Muscle layer of colon (tissue), 2 donors: ENCODE measurements around the gene FNIP1.
"Not testable (repeated sequence)": the region's sequence is repeated elsewhere in the genome, so short reads cannot be mapped to it uniquely, and the experiment has no call there.

Experiments used
- H3K27ac ChIP-seq: one replicate; pipeline ENCODE4 v1.7.0; 2013; ENCODE audit warnings: low read depth, mild to moderate bottlenecking, low read length, moderate library complexity
- H3K27me3 ChIP-seq, 2 donors: one replicate each; pipeline ENCODE4 v1.7.0; 2013; ENCODE audit warnings: low read length in 2 of 2, mild to moderate bottlenecking in 2 of 2; ENCODE audit not compliant: insufficient read depth in 2 of 2, control insufficient read depth in 1 of 2
- H3K36me3 ChIP-seq: one replicate; pipeline ENCODE4 v1.7.0; 2013; ENCODE audit warnings: mild to moderate bottlenecking, low read length; ENCODE audit not compliant: insufficient read depth
- H3K4me1 ChIP-seq: one replicate; pipeline ENCODE4 v1.7.0; 2013; ENCODE audit warnings: mild to moderate bottlenecking, low read length; ENCODE audit not compliant: insufficient read depth
- H3K4me3 ChIP-seq, 2 donors: one replicate each; pipeline ENCODE4 v1.7.0; 2013; ENCODE audit warnings: low read length in 2 of 2, low read depth in 1 of 2, mild to moderate bottlenecking in 1 of 2, moderate library complexity in 1 of 2
- H3K9ac ChIP-seq: one replicate; pipeline ENCODE4 v1.7.0; 2013; ENCODE audit warnings: low read length
- H3K9me3 ChIP-seq: one replicate; pipeline ENCODE4 v1.7.0; 2013; ENCODE audit warnings: mild to moderate bottlenecking, low read length
- donor health status: abdominal sarcoma.
- donor health status: Adenocarcinoma of cecum.

FNIP1 gene

GRCh38 chr5:131717164-131717563 is 79.7 kb downstream of the FNIP1 start:
- H3K27me3 ChIP-seq, H3K9me3 ChIP-seq, H3K27ac ChIP-seq, H3K4me3 ChIP-seq, H3K9ac ChIP-seq, H3K36me3 ChIP-seq, H3K4me1 ChIP-seq: not testable (repeated sequence)

DNA sequence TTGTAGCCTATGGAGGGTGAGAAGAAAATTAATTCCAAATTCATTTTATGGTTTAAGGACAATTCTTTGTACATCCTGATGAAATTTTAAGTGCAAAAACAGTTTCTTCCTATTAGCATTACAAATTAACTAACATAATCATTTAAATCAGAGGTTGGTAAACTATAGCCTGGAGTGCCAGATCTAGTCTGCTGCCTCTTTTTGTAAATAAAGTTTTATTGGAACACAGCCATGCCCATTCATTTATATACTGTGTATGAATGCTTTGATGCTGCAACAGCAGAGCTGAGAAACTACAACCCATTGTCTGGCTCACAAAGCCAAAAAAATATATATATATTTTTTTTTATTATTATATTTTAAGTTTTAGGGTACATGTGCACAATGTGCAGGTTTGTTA is 80.2 kb downstream of the FNIP1 start:
- Histone ChIP-seq H3K9me3 (no peaks in the 10 kb centered on the region), H3K9ac (no peak overlapping the region), H3K4me3 (no peak overlapping the region), H3K27ac (no peak overlapping the region), H3K27me3 (no peaks in the 10 kb centered on the region), H3K4me1 (no peaks in the 10 kb centered on the region), H3K36me3 (no peaks in the 10 kb centered on the region)

DNA sequence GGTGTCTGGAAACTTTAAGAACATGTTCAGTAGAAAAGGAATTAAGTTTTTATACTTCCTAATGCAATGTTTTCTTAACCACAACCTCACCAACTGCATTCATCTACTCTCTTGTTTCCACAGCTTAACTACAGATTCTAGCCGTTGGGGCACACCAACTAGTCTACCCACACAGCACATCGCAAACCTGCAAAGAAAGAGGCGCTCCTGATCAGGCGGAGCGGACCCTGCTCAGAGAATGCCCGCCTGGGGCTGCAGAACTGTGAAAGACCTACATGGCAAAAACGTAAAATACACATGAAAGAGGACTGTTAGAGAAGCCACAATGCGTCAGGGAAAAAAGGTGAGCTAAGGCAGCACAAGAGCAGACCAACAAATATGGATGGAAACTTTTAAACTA is 86.4 kb downstream of the FNIP1 start:
- H3K36me3 ChIP-seq: peaks cover 10% of the 10 kb centered on the region
- no peak overlapping the region for H3K4me3 ChIP-seq
- H3K4me1 ChIP-seq: no peaks in the 10 kb centered on the region
- H3K27me3 ChIP-seq: no peaks in the 10 kb centered on the region
- H3K27ac ChIP-seq: no peak overlapping the region
- H3K9ac ChIP-seq: no peak overlapping the region
- H3K9me3 ChIP-seq: no peaks in the 10 kb centered on the region

- no peak overlapping the region for H3K4me3 ChIP-seq
- H3K4me1 ChIP-seq: no peaks in the 10 kb centered on the region
- H3K27ac ChIP-seq: no peak overlapping the region
- H3K9me3 ChIP-seq: no peaks in the 10 kb centered on the region
- H3K9ac ChIP-seq: no peak overlapping the region
- peaks cover 18% of the 10 kb centered on the region for H3K36me3 ChIP-seq
- H3K27me3 ChIP-seq: no peaks in the 10 kb centered on the region
Observed at GRCh38 chr5:131709043-131709442, 87.8 kb downstream of the FNIP1 start.

- Histone ChIP-seq H3K4me1 (no peaks in the 10 kb centered on the region), H3K9me3 (no peaks in the 10 kb centered on the region), H3K27me3 (no peaks in the 10 kb centered on the region), H3K4me3 (no peak overlapping the region), H3K9ac (no peak overlapping the region), H3K27ac (no peak overlapping the region), H3K36me3 (peaks cover 34% of the 10 kb centered on the region)
Observed at GRCh38 chr5:131706281-131706680, 90.5 kb downstream of the FNIP1 start.

DNA sequence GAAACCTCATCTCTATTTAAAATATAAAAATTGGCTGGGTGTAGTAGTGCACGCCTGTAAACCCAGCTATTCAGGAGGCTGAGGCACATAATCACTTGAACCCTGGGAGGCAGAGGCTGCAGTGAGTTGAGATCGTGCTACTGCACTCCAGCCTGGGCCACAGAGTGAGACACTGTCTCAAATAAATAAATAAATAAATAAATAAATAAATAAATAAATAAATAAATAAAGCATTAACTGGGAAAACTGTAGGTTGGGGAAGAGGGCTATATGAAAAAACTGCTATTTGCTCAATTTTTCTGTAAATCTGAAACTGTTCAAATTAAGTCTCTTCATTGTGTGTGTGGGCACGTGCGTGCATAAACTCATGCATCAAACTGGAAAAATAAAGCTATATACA is 101.9 kb downstream of the FNIP1 start:
- Histone ChIP-seq H3K4me3 (no peak overlapping the region), H3K27me3 (no peaks in the 10 kb centered on the region), H3K4me1 (no peaks in the 10 kb centered on the region), H3K27ac (no peak overlapping the region), H3K9ac (no peak overlapping the region), H3K9me3 (no peaks in the 10 kb centered on the region), H3K36me3 (peaks cover 17% of the 10 kb centered on the region)

DNA sequence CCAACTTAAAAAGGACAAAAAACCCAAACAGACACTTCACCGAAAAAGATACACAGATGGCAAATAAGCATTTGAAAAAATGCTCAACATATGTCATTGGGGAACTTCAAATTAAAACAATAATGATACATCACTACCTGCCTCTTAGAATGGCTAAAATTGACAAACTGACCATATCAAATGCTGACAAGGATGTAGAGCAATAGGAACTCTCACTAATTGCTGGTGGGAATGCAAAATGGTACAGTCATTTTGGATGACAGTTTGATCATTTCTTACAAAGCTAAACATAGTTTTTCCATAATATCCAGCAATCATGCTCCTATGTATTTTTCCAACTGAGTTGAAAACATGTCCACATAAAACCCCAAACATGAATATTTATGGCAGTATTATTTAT is 102.9 kb downstream of the FNIP1 start:
- H3K9ac ChIP-seq: no peak overlapping the region
- H3K9me3 ChIP-seq: no peaks in the 10 kb centered on the region
- no peaks in the 10 kb centered on the region for H3K27me3 ChIP-seq
- H3K36me3 ChIP-seq: peaks cover 15% of the 10 kb centered on the region
- H3K4me3 ChIP-seq: no peak overlapping the region
- H3K27ac ChIP-seq: no peak overlapping the region
- H3K4me1 ChIP-seq: no peaks in the 10 kb centered on the region

DNA sequence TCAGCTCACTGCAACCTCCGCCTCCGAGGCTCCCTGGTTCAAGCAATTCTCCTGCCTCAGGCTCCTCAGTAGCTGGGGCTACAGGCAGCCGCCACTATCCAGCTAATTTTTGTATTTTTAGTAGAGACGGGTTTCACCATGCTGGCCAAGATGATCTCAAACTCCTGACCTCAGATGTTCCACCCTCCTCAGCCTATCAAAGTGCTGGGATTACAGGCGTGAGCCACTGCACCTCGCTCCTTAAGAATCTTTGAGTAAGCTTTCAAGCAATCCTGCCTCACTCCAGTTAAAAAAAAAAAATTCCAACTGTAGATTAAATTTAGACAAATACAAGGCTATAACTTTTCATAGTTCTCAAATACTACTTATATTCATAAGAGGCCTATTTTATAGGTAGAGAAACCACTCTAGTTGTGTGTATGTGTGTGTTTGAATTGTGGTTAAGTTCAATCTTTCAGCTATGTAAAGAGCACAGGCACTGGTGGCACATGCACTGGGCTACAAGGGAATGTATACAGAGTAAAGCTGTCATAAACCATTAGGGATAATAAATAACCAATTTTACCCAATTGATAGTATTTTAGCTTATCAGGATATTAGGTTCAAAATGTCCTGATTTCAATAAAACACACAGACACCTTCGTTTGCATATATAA is 111.2 kb downstream of the FNIP1 start:
- no peak overlapping the region for H3K27ac ChIP-seq
- no peak overlapping the region for H3K9ac ChIP-seq
- no peaks in the 10 kb centered on the region for H3K9me3 ChIP-seq
- no peak overlapping the region for H3K4me3 ChIP-seq
- H3K36me3 ChIP-seq: no peaks in the 10 kb centered on the region
- no peaks in the 10 kb centered on the region for H3K4me1 ChIP-seq
- no peaks in the 10 kb centered on the region for H3K27me3 ChIP-seq

DNA sequence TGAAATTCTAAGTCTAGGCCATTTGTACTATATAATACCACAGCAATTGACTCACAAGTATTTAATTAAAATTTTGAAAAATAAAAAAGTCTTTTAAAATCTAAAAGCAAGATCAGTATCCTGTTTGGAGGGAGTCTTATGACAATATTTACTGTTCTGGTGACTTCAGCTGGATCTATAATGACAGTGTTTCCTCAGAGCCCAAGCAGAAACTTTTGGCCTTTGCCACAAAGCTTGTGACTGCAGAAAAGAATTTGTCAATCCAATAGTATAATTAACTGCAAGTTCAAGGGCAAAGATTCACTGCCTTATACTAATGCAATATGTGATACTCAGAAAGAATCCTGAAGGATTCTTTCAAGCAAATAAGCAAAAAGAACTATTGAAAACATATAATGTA is 112.2 kb downstream of the FNIP1 start:
- Histone ChIP-seq H3K9me3 (no peaks in the 10 kb centered on the region), H3K27me3 (no peaks in the 10 kb centered on the region), H3K36me3 (no peaks in the 10 kb centered on the region), H3K27ac (no peak overlapping the region), H3K4me1 (no peaks in the 10 kb centered on the region), H3K9ac (no peak overlapping the region), H3K4me3 (no peak overlapping the region)

GRCh38 chr5:131684051-131684450 is 112.8 kb downstream of the FNIP1 start:
- Histone ChIP-seq H3K27me3 (no peaks in the 10 kb centered on the region), H3K27ac (no peak overlapping the region), H3K36me3 (no peaks in the 10 kb centered on the region), H3K4me1 (no peaks in the 10 kb centered on the region), H3K4me3 (no peak overlapping the region), H3K9ac (no peak overlapping the region), H3K9me3 (no peaks in the 10 kb centered on the region)

DNA sequence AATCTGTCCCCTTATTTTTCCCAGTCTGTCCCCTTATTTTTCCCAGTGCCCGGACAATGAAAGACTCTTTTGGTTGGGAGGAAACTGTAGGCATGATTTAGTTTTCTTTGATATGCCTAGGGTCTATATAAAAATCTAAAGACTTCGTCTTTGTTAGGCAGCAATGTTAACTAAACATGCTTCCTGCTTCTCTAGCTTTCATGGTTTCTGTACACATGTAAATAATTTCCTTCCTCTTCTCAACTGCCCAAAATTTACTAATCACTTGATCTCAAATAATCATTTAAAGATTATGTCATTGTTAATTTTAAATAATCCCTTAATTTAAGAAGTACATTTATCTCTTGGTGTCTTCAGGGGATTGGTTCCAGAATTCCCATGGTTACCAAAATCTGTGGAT is 114.0 kb downstream of the FNIP1 start:
- H3K4me1 ChIP-seq: peaks cover 3% of the 10 kb centered on the region
- no peak overlapping the region for H3K27ac ChIP-seq
- H3K27me3 ChIP-seq: no peaks in the 10 kb centered on the region
- H3K4me3 ChIP-seq: no peak overlapping the region
- H3K36me3 ChIP-seq: peaks cover 2% of the 10 kb centered on the region
- H3K9me3 ChIP-seq: no peaks in the 10 kb centered on the region
- H3K9ac ChIP-seq: no peak overlapping the region

GRCh38 chr5:131682175-131682574 is 114.6 kb downstream of the FNIP1 start:
- peaks cover 8% of the 10 kb centered on the region for H3K36me3 ChIP-seq
- H3K4me3 ChIP-seq: no peak overlapping the region
- H3K27ac ChIP-seq: no peak overlapping the region
- no peaks in the 10 kb centered on the region for H3K27me3 ChIP-seq
- H3K4me1 ChIP-seq: peaks cover 8% of the 10 kb centered on the region
- no peak overlapping the region for H3K9ac ChIP-seq
- no peaks in the 10 kb centered on the region for H3K9me3 ChIP-seq
